ENCODE data around the gene MFNG.
A peak's percentile ranks its signal among the peaks of the same experiment; 100 is the strongest.
"Not testable (repeated sequence)": the region's sequence is repeated elsewhere in the genome, so short reads cannot be mapped to it uniquely, and the experiment has no call there.

Gene MFNG

GRCh38 chr22:37472418-37473006, 13.7 kb downstream of the MFNG start:
- peak; percentile 70 for DNase-seq (ENCODE audit: low spot score)

GRCh38 chr22:37471727-37472417, 14.3 kb downstream of the MFNG start:
- DNase-seq (ENCODE audit: low spot score), result no peak

GRCh38 chr22:37470087-37470445, 16.1 kb downstream of the MFNG start:
- DNase-seq (ENCODE audit: low spot score), result no peak

- DNase-seq (ENCODE audit: low spot score), result no peak
These were observed 16.6 kb downstream of the MFNG start for GRCh38 chr22:37469416-37470086.

GRCh38 chr22:37468201-37468695, 17.9 kb downstream of the MFNG start:
- not testable (repeated sequence) for DNase-seq (ENCODE audit: low spot score)

GRCh38 chr22:37467391-37467955, 18.7 kb downstream of the MFNG start:
- no peak for DNase-seq (ENCODE audit: low spot score)

GRCh38 chr22:37464181-37464580, 22.0 kb downstream of the MFNG start:
- DNase-seq (ENCODE audit: low spot score), result no peak

- no peak for DNase-seq (ENCODE audit: low spot score)
These were observed 23.2 kb downstream of the MFNG start for GRCh38 chr22:37462983-37463382.

GRCh38 chr22:37462436-37462835, 23.7 kb downstream of the MFNG start:
- DNase-seq (ENCODE audit: low spot score), result no peak

- no peak for DNase-seq (ENCODE audit: low spot score)
These were observed 24.2 kb downstream of the MFNG start for GRCh38 chr22:37461961-37462360.

- DNase-seq (ENCODE audit: low spot score), result no peak
These were observed 25.5 kb downstream of the MFNG start for GRCh38 chr22:37460684-37461083.

GRCh38 chr22:37459206-37459605, 27.0 kb downstream of the MFNG start:
- DNase-seq (ENCODE audit: low spot score), result no peak

GRCh38 chr22:37457093-37457893, 28.9 kb downstream of the MFNG start:
- peak; percentile 61 for DNase-seq (ENCODE audit: low spot score)

- DNase-seq (ENCODE audit: low spot score), result no peak
These were observed 29.8 kb downstream of the MFNG start for GRCh38 chr22:37456346-37456745.

GRCh38 chr22:37455896-37456295, 30.3 kb downstream of the MFNG start:
- DNase-seq (ENCODE audit: low spot score), result no peak

- no peak for DNase-seq (ENCODE audit: low spot score)
These were observed 31.1 kb downstream of the MFNG start for GRCh38 chr22:37454857-37455686.

GRCh38 chr22:37453696-37454095, 32.5 kb downstream of the MFNG start:
- no peak for DNase-seq (ENCODE audit: low spot score)

- DNase-seq (ENCODE audit: low spot score), result no peak
These were observed 35.0 kb downstream of the MFNG start for GRCh38 chr22:37451218-37451617.

GRCh38 chr22:37449331-37450001, 36.7 kb downstream of the MFNG start:
- DNase-seq (ENCODE audit: low spot score), result no peak

GRCh38 chr22:37448516-37449127, 37.6 kb downstream of the MFNG start:
- no peak for DNase-seq (ENCODE audit: low spot score)
